ENCODE data around the gene DDIAS.

The DDIAS gene

DNA sequence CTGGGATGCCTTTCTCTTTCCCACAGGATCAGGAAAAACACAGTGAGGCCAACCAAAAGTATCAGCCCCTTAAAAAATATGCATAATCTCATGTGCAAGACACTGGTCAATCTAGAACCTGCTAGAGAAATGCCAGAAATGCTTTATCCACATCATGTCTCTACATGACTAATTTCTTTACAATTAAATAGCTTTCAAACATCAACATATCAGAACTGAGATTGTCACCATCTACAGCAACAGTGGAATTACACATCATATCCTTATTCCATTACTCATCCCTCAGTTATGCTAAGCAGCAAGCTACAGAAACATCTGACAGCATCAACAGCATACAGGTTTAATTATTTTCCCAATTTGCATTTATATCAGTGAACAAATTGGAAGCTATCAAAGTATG is 78.8 kb downstream of the DDIAS start:
- no peaks in the 10 kb centered on the region for H3K27me3 ChIP-seq (ENCODE audit: control insufficient read depth in 1 of 2, insufficient read depth in 1 of 2, low read length in 2 of 2)
- H3K4ac ChIP-seq (ENCODE audit: low read depth in 1 of 2, low read length in 2 of 2) = no peak overlapping the region
- H3K9me3 ChIP-seq (ENCODE audit: control insufficient read depth, low read length) = no peaks in the 10 kb centered on the region
- H3K4me3 ChIP-seq (ENCODE audit: insufficient read depth in 1 of 2, low read depth in 1 of 2, low read length in 2 of 2) = no peak overlapping the region
- H2AK5ac ChIP-seq (ENCODE audit: low read length, severe bottlenecking) = no peak overlapping the region
- H3K23ac ChIP-seq (ENCODE audit: low read length in 2 of 2) = no peak overlapping the region
- no peak overlapping the region for H4K91ac ChIP-seq (ENCODE audit: low read length)
- H3K18ac ChIP-seq (ENCODE audit: low read depth in 1 of 2, low read length in 2 of 2) = no peak overlapping the region
- no peak overlapping the region for H4K8ac ChIP-seq (ENCODE audit: low read length)
- no peak overlapping the region for H2BK5ac ChIP-seq (ENCODE audit: low read depth, low read length, poor library complexity, severe bottlenecking)
- H2BK120ac ChIP-seq (ENCODE audit: low read depth, low read length) = no peak overlapping the region
- H3K36me3 ChIP-seq (ENCODE audit: control insufficient read depth in 1 of 2, insufficient read depth in 2 of 2, low read depth in 1 of 2, low read length in 2 of 2) = peaks cover 5 to 31% of the 10 kb centered on the region in 2 experiments
- no peak overlapping the region for H3K14ac ChIP-seq (ENCODE audit: low read length in 2 of 2)
- DNase-seq = peak; percentile 67
- no peak overlapping the region for H3K4me2 ChIP-seq (ENCODE audit: low read length, poor library complexity, severe bottlenecking)
- H3K79me1 ChIP-seq (replicated peaks; ENCODE audit: low read length, poor library complexity, severe bottlenecking) = no peaks in the 10 kb centered on the region
- H3K27ac ChIP-seq (ENCODE audit: low read length, poor library complexity, severe bottlenecking) = peak overlapping the region; percentile 84
- H3K4me1 ChIP-seq (ENCODE audit: control insufficient read depth, insufficient read depth, low read depth, low read length) = peaks cover 2% of the 10 kb centered on the region
- H2BK12ac ChIP-seq (ENCODE audit: low read length in 2 of 2) = no peak overlapping the region
- no peak overlapping the region for H2BK15ac ChIP-seq (ENCODE audit: low read depth, poor library complexity, severe bottlenecking)
- H2AFZ ChIP-seq (ENCODE audit: low read depth, low read length) = no peak overlapping the region
- peak overlapping the region; percentile 50 for H3K9ac ChIP-seq (ENCODE audit: low read length)

DNA sequence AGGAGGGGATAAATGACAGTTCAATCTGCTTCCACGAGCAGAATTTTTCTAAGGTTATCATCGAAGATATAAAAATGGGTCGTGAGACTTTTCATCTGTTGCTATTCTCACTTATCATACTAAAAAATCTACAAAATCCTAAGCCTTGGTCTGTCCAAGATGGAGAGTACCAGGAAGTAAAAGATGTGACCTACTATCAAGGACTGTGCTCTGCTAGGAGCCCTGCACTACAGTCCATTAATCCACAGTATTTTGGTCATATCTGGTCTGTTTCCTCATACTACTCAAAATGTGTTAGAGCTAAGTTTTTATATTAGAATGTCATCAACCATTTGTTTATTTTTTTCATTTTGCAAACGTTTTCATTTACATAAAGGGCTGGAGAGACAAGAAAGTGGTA is 79.4 kb downstream of the DDIAS start:
- no peak overlapping the region for H2BK120ac ChIP-seq (ENCODE audit: low read depth, low read length)
- H2AK5ac ChIP-seq (ENCODE audit: low read length, severe bottlenecking) = no peak overlapping the region
- peak overlapping the region; percentile 71 for H3K27ac ChIP-seq (ENCODE audit: low read length, poor library complexity, severe bottlenecking)
- H3K14ac ChIP-seq (ENCODE audit: low read length in 2 of 2) = no peak overlapping the region
- H4K8ac ChIP-seq (ENCODE audit: low read length) = no peak overlapping the region
- no peak overlapping the region for H3K4ac ChIP-seq (ENCODE audit: low read depth in 1 of 2, low read length in 2 of 2)
- H2AFZ ChIP-seq (ENCODE audit: low read depth, low read length) = no peak overlapping the region
- H3K4me3 ChIP-seq (ENCODE audit: insufficient read depth in 1 of 2, low read depth in 1 of 2, low read length in 2 of 2) = no peak overlapping the region
- H3K36me3 ChIP-seq (ENCODE audit: control insufficient read depth in 1 of 2, insufficient read depth in 2 of 2, low read depth in 1 of 2, low read length in 2 of 2) = peaks cover 7 to 37% of the 10 kb centered on the region in 2 experiments
- DNase-seq = no peak
- no peaks in the 10 kb centered on the region for H3K27me3 ChIP-seq (ENCODE audit: control insufficient read depth in 1 of 2, insufficient read depth in 1 of 2, low read length in 2 of 2)
- no peak overlapping the region for H3K23ac ChIP-seq (ENCODE audit: low read length in 2 of 2)
- H2BK12ac ChIP-seq (ENCODE audit: low read length in 2 of 2) = no peak overlapping the region
- H3K9me3 ChIP-seq (ENCODE audit: control insufficient read depth, low read length) = no peaks in the 10 kb centered on the region
- H4K91ac ChIP-seq (ENCODE audit: low read length) = no peak overlapping the region
- no peak overlapping the region for H3K4me2 ChIP-seq (ENCODE audit: low read length, poor library complexity, severe bottlenecking)
- H3K18ac ChIP-seq (ENCODE audit: low read depth in 1 of 2, low read length in 2 of 2) = no peak overlapping the region
- WGBS = 92% methylated on average over 2 of the region's 4 CpGs
- no peak overlapping the region for H2BK5ac ChIP-seq (ENCODE audit: low read depth, low read length, poor library complexity, severe bottlenecking)
- no peak overlapping the region for H2BK15ac ChIP-seq (ENCODE audit: low read depth, poor library complexity, severe bottlenecking)
- no peaks in the 10 kb centered on the region for H3K79me1 ChIP-seq (replicated peaks; ENCODE audit: low read length, poor library complexity, severe bottlenecking)
- no peak overlapping the region for H3K9ac ChIP-seq (ENCODE audit: low read length)
- peaks cover 2% of the 10 kb centered on the region for H3K4me1 ChIP-seq (ENCODE audit: control insufficient read depth, insufficient read depth, low read depth, low read length)

DNA sequence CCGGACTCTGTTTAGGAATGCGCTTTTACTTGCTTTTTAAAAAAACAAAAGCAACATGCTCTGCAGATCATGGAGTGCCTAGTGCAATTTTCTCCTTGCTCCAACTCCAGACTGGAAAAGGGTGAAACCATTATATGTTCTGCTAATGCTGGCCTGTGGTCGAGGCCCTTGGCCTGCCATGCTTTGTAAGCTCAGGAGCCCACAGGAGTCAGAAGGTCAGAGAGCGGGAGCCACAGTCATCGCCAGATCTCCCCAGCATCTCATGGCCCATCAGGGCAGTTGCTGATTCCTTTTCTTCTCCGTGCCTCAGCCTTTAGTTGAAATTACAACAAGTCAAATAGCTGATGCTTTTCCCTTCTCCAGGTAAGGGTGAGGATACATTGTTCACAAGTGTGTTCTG is 80.3 kb downstream of the DDIAS start:
- no peak overlapping the region for H3K14ac ChIP-seq (ENCODE audit: low read length in 2 of 2)
- H2BK120ac ChIP-seq (ENCODE audit: low read depth, low read length) = no peak overlapping the region
- no peak for DNase-seq
- no peak overlapping the region for H4K8ac ChIP-seq (ENCODE audit: low read length)
- peaks cover 7 to 46% of the 10 kb centered on the region in 2 experiments for H3K36me3 ChIP-seq (ENCODE audit: control insufficient read depth in 1 of 2, insufficient read depth in 2 of 2, low read depth in 1 of 2, low read length in 2 of 2)
- WGBS = 86% methylated on average over 5 of the region's 6 CpGs
- no peak overlapping the region for H2BK5ac ChIP-seq (ENCODE audit: low read depth, low read length, poor library complexity, severe bottlenecking)
- no peak overlapping the region for H3K18ac ChIP-seq (ENCODE audit: low read depth in 1 of 2, low read length in 2 of 2)
- no peak overlapping the region for H3K4ac ChIP-seq (ENCODE audit: low read depth in 1 of 2, low read length in 2 of 2)
- H4K91ac ChIP-seq (ENCODE audit: low read length) = no peak overlapping the region
- no peak overlapping the region for H3K4me2 ChIP-seq (ENCODE audit: low read length, poor library complexity, severe bottlenecking)
- no peaks in the 10 kb centered on the region for H3K9me3 ChIP-seq (ENCODE audit: control insufficient read depth, low read length)
- no peak overlapping the region for H2BK12ac ChIP-seq (ENCODE audit: low read length in 2 of 2)
- H2BK15ac ChIP-seq (ENCODE audit: low read depth, poor library complexity, severe bottlenecking) = no peak overlapping the region
- H3K9ac ChIP-seq (ENCODE audit: low read length) = no peak overlapping the region
- H3K27me3 ChIP-seq (ENCODE audit: control insufficient read depth in 1 of 2, insufficient read depth in 1 of 2, low read length in 2 of 2) = no peaks in the 10 kb centered on the region
- no peak overlapping the region for H3K27ac ChIP-seq (ENCODE audit: low read length, poor library complexity, severe bottlenecking)
- H3K79me1 ChIP-seq (replicated peaks; ENCODE audit: low read length, poor library complexity, severe bottlenecking) = no peaks in the 10 kb centered on the region
- H3K23ac ChIP-seq (ENCODE audit: low read length in 2 of 2) = no peak overlapping the region
- peaks cover 2% of the 10 kb centered on the region for H3K4me1 ChIP-seq (ENCODE audit: control insufficient read depth, insufficient read depth, low read depth, low read length)
- no peak overlapping the region for H2AFZ ChIP-seq (ENCODE audit: low read depth, low read length)
- H3K4me3 ChIP-seq (ENCODE audit: insufficient read depth in 1 of 2, low read depth in 1 of 2, low read length in 2 of 2) = no peak overlapping the region
- peak overlapping the region; percentile 65 for H2AK5ac ChIP-seq (ENCODE audit: low read length, severe bottlenecking)

All from mesenchymal stem cell (in vitro differentiated cells and primary cell).